Suprapubic skin (tissue), 4 donors: ENCODE data around the gene IQSEC1.

Source experiments
- EP300 ChIP-seq: sonication (generic); formaldehyde crosslinking; IDR thresholded peaks from one replicate; pipeline ENCODE4 v1.6.1; 2017; ENCODE audit warnings: antibody characterized with exemption
- POLR2A ChIP-seq, 2 donors: fragments of 450-650 bp; IDR thresholded peaks; one replicate each; pipeline ENCODE4 v1.6.1; 2017; ENCODE audit warnings: antibody characterized with exemption in 2 of 2, mild to moderate bottlenecking in 2 of 2, moderate library complexity in 2 of 2
- POLR2AphosphoS5 ChIP-seq, 3 donors: sonication (generic); formaldehyde crosslinking; IDR thresholded peaks; one replicate each; pipeline ENCODE4 v1.6.1; 2017; ENCODE audit warnings: antibody characterized with exemption in 3 of 3
- TF ChIP-seq, protein P1 (sequence below), 2 donors: fragments of 200-600 bp in 1 of 2; fragments of 450-650 bp in 1 of 2; sonication (generic) in 1 of 2; IDR thresholded peaks; one replicate each; pipeline ENCODE4 v1.5.1; 2016 to 2019; ENCODE audit warnings: antibody characterized with exemption in 2 of 2, mild to moderate bottlenecking in 1 of 2, moderate library complexity in 1 of 2

DNA sequence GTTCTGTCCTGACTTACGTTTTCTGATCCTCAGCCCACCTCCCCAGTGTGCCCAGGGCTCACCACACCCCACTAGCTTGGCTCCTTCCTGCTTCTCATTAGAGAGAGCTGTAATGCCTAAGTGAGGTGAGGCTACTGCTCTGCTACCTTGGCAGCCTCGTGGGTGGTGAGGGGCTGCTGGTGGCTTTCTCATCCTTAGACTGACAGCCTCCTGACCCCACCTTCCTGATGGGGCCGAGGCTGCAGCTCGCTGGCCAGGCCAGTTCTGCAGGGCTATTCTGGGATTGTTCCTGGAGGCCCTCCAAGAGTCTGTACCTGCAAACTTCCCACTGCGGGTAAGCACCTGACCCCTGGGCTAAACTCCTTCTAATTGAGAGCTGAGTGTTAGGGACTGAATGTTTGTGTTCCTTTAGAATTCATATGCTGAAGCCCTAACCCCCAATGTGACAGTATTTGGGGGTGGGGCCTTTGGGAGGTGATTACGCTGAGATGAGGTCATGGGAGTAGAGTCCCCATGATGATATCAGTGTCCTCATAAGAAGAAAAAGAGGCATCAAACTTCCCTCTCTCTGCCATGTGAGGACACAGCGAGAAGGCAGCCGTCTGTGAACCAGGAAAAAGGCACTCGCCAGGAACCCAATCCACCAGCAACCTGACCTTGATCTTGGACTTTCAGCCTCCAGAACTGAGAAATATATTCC, 38.1 kb upstream of the IQSEC1 start:
- TF ChIP-seq, protein P1, sequence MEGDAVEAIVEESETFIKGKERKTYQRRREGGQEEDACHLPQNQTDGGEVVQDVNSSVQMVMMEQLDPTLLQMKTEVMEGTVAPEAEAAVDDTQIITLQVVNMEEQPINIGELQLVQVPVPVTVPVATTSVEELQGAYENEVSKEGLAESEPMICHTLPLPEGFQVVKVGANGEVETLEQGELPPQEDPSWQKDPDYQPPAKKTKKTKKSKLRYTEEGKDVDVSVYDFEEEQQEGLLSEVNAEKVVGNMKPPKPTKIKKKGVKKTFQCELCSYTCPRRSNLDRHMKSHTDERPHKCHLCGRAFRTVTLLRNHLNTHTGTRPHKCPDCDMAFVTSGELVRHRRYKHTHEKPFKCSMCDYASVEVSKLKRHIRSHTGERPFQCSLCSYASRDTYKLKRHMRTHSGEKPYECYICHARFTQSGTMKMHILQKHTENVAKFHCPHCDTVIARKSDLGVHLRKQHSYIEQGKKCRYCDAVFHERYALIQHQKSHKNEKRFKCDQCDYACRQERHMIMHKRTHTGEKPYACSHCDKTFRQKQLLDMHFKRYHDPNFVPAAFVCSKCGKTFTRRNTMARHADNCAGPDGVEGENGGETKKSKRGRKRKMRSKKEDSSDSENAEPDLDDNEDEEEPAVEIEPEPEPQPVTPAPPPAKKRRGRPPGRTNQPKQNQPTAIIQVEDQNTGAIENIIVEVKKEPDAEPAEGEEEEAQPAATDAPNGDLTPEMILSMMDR (IDR thresholded peaks at IDR 0.05), result no peak
- TF ChIP-seq POLR2A (IDR thresholded peaks at IDR 0.05), result no peak
- no peak for TF ChIP-seq POLR2AphosphoS5 (IDR thresholded peaks at IDR 0.05)
- no peak for TF ChIP-seq EP300
